CD4-positive, alpha-beta T cell treated with Interleukin-17A for 4 hours (primary cell): ENCODE data around the gene PER2.
A peak's percentile ranks its signal among the peaks of the same experiment; 100 is the strongest.

Source experiments
- DNase-seq: peaks from one replicate; pipeline ENCODE4 v3.0.0-alpha.2; 2020; ENCODE audit warnings: mixed read lengths

Gene PER2

DNA sequence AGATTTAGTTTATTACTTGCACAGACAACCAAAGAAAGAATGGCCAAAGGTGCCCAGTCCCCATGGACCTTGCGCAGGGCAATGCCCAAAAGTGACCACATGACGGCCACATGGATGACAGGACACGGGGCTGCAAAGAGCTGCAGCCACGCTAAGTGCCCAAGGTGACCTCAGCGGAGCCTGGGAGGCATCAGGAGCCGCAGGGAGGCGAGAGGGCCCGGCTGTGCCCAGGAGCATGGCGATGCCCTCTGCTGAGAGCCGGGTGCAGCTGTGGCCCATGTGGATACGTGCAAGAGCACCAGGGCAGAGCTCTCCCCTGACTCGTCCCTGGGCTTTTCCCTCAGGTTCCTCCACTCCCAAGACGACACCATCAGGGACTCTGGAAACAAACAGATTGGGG is 63.3 kb downstream of the PER2 start:
- no peak for DNase-seq

DNA sequence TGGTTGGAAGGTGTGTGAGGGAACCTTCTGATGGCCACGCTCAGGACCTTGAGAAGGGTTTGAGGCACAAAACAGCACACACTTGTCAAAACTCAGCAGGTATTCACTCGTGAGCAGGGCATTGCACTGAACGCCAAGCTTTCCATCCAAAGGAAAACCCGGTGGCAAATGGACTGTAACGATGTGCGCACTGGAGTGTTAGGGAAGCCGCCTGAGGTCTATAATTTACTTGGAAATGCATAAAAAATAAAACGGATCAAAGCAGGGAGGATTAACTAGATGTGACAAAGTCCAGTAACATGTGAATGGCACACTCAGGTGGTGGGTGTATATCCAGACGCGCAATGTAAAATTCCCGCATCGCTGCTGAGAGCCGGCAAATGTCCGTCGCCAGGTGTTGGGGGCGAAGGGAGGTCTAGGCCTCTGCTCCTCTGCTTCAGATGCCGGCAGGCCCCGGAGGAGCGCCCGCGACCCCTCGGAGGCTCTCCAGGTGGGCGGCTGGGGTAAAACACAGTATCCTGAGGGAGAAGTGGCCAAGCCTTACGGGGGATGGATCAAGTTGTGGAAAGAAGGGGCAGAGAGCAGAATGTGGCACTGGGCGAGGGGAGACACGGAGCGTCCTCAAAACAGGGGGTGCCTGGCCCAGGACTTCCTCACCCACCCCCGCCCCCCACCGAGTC is 63.9 kb downstream of the PER2 start:
- no peak for DNase-seq

DNA sequence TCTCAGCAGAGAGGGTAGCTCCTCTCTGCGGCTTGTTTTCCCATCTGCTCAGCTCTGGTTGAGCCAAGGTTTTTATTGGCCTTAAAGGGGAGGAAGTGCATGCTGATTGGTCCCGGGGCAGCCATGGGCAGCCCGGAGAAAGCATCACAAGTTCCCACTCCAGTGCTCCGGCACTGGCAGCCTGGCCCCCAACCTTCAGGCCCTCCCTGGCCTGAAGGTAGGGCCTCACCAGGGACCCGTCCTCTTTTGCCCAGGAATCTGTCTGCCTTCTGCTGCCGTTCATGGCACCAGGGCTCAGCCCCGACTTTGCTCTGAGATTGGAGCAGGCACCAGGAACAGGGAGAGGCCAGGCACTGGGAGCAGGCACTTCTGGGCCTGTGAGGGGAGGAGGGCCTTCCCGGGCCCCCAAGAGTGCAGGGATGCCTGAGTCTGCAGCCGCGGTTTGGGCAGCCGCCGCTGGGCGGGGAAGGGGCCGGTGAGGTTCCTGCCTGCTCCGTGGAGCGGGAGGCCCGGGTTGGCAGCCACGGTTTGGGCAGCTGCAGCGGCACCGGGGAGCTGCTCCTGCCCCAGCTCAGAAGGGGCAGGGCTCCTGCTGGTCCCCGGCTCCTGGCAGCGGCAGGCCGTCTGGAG is 67.4 kb downstream of the PER2 start:
- DNase-seq, result peak; percentile 40

DNA sequence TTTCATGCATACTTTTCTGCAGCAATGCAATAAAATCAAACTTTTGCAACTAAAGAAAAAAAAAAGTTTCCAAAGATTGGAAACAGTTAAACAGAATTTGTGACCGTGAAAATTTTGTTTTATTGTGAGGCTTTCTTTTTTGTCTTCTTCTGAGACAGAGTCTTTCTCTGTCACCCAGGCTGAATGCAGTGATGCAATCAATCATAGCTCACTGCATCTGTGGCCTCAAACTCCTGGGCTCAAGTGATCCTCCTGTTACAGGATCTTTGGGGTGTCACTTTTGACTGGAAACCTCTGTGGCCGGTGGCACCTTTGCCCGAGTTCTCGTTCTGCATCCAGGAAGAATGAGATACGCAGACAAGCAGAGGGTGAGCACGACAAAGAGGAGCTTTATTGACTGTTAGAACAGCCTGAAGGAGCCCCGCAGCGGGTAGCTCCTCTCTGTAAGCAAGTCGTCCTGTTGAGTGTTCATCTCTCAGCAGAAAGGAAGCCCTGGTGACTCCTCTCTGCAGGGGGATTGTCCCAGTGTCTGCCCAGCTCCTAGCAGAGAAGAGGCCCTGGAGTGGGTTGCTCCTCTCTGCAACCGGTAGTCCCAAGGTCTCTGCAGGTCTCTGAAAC is 68.0 kb downstream of the PER2 start:
- no peak for DNase-seq

DNA sequence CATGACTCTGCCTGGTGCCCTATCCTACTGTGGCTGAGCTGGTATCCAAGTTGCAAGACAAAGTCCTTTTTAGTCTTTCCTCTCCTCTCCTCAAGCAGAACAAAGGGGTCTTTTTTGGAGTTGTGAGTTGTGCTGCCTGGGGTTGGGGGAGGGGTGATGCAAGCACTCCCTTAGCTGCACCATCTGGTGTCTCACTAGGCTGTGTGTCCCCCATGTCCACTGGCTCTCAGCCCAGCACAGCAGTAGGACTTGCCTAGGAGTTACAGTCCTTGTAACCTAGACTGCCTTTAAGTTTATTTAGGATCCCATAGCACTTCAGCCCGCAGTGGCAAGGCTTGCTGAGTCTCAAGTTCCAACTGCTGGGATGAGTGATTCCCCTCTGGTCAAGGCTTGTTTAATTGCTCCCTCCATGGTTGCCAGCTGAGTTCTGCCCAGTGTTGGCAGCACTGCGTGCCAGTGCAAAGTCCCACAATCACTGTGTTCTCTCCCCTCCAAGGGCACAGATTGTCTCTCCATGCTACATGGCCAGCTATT is 71.7 kb downstream of the PER2 start:
- DNase-seq, result no peak

DNA sequence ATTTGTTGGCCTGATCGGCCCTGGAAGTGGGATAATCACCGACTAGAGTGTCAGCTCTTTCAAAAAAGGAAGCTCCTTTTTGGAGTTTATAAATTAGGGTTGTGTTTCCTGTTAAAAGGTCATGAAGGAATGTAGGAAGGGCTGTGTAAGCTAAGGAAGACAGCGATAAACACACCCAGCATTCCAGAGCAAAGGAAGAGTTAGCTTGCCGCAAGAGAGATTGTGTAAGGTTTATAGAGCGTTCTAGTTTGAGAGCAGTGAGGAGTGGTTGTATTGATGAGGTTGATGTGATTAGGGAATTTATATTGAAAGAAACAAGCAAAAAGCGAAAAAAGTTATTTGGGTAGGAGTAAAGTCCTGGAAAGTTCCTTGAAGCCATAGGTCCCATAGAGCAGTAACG is 81.4 kb downstream of the PER2 start:
- DNase-seq, result no peak

DNA sequence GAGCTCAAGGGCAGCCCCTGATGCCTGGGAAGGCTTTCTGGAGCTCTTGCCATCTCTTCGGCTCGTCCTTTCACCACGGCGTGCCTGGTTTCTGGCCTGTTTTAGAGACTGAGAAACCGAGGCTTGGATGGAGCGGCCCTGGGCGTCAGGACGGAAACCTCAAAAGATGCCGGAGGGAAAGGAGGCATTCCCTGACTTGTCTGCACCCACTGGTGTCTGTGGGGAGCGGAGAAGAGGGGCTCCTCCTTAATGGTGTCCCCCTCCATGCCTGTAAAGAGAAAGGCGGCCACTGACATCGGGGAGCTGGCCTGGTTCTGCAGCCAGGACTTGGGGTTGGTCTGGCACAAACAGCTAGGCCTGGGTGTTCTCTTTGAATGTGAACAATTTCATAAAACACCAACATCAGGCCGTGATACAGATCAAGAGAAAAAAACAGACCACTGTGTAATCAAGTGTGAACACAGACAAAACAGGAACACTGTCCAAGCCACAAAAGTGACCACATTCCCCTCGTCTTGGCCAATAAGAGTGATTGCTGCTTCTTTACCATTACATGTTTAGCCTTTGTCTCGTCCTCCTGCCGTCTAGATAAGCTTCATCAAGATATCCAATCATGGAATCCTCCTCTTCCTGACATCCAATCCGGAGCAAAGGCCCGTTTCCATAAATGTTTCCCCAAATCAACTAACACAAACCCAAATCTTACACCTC is 84.3 kb downstream of the PER2 start:
- DNase-seq, result no peak

DNA sequence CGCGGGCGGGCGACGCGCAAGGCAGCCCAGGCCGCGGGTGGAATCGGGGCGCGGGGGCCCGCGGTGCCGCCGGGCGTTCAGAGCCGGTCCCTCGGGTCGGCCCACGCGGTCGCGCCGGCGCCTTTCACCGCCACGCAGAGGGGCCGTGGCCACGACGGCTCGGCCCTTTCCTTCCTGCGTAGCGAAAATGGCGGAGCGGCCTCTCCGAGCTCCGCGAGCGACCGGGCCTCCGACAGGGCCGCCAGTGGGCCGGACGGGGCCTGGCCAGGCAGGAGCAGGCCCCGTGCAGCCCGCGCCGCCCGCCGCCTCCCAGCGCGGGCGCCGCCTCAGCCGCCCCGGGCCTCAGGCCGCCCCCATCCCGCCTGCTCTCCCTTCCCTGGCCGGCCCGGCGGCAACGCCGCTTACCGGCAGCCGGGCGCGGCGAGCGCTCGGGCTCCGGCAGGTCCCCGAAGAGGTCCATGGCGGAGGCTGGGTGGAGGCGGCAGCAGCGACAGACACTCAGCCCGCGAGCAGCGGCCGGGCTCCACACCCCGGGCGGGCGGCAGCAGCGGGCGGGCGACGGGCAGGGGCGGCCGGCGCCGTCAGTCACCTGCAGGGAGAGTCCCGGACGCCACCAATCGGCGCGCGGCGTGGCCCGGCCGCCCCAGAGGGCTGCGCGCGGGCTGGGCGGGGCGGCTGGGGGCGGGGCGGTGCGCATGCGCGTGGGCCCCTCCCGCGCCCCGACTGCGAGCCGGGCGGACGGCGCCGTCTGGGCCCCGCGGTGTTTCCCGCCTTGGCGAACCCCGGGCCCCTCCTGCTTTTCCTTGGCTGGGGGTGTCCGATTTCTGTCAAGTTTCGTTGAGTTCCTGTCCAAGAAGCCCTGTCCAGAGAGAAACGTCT is 85.1 kb downstream of the PER2 start, which contains the start of gene ILKAP:
TSS of gene ILKAP (minus strand) at position 602 of the 879 bp plus-strand sequence. CDS start at position 460, 142 bp downstream.
- DNase-seq, result peak; percentile 93

DNA sequence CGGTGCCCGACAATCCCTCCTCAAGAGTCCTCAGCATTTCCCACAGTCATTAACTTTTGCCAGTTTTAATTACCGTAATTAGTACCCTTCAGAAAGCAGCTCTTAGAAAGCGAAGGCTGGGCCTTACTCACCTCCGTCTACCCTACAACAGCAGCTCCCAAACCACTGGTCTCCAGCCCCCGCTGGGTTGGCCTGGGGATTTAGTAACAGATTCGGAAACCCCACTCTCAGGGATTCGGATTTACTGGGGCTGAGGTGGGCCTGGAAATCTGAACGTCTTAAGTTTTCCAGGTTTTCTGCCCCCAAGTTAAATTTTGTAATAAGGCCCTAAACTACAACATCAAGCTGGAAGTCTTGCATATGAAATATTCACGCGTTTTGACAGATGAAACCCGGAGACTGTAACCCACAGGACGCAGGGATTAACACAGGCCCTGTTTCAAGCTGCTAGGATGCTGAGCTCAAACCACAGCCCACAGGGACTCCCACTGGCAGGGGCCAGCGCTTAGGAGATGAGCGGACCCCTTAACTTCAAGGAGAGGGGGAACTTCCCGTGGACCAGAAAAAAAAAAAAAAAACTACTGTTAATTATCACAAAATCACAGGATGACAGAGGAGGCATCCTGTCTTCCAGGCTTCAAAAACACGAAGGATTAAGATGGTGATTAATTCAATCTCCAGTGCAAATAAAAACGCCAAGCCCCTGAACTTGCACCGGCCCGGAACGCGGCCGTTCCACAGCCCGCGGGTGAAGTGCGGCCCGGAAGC is 85.9 kb downstream of the PER2 start:
- peak; percentile 15 for DNase-seq
